ENCODE results near the gene ULK3.
A peak's percentile ranks its signal among the peaks of the same experiment; 100 is the strongest.

Gene ULK3

DNA sequence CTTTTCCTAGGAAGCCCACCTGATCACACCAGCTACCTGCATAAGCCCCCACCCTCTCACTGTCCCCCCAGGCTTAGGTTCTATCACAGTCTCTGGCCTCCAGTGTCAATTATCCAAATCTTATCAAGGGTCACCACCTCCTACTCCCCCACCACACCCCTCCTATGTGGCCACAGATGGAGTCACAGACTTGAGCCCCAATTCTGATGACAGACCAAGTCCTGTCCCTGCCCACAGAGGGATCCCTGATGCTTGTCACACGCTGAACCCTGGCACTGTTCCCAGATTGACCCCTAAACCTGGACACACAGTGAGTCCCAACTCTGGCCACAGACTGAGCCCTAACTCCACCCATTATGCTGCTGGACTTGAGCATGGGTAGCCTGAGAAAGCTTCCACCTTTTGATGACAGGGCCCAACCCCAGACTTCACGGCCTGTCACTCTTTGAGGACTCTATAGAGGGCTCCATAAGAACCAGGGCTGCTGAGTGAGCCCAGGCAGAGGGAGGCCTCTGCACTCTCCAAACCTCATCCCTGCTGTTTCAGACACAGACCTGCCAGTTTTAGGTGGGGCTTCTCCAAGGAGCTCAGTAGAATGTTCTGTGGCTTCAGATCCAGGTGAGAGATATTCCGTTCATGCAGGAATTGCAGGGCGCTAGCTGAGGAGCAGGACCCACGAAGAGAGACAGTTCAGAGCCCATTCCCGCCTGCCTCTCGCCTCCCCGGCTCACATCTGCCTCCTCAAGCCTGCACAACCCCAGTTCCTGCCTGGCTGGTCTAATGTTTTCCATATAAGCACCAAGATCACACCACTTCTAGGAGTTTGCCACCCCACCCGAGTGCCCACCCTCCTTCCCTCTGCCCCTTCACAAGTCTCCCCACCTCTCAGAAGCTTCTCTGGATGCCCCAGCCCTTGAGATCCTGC is 1.8 kb downstream of the ULK3 start:
- DNase-seq (ENCODE audit: low read depth, low spot score), result no peak

DNA sequence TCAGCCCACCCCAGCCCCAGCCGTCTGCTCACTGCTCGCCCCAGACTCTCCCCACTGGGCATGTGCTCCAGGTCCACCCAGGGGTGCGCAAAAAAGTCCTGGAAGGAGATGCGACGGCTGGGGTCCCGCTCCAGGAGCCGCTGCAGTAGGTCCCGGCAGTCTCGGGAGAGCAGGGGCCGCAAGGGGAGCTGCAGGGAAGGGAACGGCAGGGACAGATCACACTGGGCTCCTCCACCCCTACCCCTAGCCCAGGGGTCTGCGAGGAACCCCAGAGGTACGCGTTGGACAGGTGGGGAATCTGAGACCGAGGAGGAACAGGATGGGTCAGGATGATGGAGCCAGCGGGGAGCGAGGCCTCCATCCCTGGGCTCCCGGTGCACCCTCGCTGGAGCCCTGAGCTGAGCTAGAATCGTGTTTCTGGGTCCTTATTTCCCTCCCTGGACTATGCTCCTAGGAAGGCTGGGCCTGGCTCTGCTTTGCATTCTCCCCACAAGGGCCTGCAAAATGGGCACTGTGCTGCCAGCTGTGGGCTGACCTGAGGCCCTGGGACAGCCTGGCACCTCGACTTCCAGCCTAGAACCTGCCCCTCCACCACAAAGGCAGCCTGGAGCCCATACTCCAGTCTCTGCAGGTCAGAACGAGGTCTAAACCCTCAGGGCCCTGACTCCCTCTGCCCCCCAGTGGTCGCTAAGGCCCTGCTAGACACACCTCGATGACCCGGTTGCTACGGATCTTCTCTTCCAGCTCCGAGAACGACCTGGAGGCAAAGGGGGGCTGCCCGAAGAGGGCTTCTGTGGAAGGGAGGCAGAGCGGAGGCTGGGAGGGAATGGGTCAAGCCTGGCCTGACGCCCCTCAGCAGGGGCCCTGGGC is 3.2 kb downstream of the ULK3 start:
- no peak for DNase-seq (ENCODE audit: low read depth, low spot score)

DNA sequence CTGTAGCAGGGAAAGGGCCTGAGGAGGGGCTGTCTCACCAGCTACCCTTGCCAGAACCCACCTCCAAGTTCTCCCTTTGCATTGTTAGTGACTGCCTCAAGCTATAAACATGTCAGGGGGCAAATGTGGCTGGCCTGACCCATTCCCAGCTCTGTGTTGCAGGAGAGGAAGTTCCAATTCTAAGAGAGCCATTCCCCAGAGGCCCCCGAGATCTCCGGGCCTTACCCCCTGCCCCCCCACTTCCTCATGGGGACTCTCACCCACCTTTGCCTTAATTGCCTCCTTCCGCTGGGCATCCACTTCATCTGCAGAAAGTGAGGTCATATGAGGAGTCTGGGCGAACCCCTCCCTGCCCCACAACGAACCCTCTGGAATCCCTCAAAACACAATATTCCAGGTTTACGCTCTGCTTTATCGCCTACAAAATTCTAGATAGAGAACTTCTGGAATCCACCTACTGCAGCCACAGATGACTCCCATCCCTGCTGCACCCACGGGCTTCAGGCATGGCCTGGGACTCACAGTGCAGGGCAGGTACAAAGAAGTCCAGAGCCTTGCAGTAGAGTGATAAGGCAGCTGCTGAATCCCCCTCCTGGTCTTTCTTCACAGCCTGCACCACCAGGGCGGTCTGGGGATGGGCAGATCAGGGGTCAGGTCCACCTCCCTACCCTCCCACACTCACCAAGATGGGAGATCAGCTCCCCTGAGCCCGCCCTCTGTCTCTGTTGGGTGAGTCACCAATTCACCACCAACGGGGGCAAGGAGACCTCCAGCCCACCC is 4.0 kb downstream of the ULK3 start:
- DNase-seq (ENCODE audit: low read depth, low spot score), result no peak

DNA sequence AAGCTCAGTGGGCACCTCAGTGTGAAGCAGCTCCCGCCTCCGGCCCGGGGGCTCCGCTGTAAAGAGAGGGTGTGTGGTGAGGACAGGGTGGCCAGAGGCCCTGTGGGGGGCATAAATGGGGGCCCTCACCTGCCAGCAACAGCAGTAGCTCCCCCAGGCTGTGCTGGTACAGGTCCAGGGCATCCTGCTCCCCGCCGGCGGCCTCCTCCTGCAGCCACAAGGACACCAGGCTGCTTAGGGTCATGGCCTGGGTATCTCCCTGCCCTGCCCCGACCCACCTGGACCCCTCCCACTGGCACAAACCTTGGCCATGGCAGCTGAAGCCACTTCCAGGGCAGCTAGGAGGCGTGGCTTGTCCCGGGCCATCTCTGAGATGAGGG is 4.8 kb downstream of the ULK3 start:
- DNase-seq (ENCODE audit: low read depth, low spot score), result no peak

DNA sequence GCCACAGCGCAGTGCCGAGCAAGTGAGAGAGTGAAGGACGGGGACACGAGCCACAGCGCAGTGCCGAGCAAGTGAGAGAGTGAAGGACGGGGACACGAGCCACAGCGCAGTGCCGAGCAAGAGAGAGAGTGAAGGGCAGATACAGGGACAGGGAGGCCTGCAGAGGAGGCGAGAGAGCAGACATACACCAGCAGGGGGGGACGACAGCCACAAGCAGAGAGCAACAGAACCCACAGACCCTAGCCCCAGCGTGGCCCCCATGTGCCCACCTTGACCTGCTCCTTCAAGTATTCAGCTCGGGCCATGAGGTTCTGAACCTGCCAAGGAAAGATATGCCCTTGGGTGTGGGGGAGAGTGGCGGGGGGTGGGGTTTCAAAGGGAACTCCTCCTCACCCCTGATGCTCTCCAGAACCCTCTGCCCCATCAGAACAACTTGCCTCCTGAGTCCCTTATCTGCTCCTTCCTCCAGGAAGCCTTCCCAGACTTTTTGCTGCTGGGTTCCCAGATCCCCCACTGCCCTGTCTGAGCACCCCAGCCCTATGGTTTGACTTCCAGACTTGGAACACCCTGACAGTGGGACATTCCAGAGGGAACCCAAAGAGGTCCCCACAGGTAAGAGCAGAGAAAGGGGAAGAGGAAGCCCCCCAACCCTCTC is 5.3 kb downstream of the ULK3 start:
- no peak for DNase-seq (ENCODE audit: low read depth, low spot score)

DNA sequence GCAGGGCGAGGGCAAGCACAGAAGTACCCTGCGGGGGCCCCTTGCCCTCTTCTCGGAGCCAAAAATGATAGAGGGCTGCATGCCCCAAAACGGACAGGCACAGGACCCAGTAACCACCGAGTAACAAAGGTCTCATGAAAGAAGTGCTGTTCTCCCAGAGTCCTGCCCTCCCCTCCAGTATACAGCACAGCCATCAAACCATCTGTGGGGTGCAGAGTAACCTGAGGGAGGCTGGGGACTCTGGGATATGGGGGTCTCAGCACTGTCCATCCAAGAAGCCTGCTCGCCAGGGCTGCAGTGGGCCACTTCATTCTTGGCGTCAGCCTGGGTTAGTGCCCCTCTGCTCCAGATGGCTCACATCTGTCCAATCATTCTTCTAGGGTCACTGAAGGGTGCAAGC is 6.1 kb downstream of the ULK3 start:
- DNase-seq (ENCODE audit: low read depth, low spot score), result no peak

DNA sequence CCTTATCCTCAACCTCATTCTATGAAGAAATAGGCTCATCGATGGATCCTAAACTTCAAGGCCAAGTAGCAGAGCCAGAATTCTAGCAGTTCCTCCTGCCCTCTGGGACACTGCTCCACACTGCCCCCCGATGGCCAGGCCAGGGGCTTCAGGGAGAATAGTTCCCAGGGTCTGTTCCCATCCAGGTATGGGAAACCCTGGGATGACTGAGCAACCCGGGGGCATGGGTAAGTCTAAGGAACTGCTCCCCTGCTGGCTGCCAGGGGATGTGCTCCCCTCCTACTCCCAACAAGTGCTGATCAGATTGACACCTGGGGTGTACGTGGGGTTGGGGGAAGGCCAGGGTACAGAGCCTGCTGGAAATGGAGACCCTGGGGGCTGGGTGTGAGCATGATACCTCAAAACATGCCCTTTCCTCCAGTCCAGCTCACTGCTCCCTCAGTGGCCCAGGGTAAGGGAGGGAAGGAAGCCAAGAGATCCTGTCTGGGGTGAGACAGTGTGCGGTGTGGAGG is 7.6 kb downstream of the ULK3 start:
- DNase-seq (ENCODE audit: low read depth, low spot score), result peak; percentile 69

DNA sequence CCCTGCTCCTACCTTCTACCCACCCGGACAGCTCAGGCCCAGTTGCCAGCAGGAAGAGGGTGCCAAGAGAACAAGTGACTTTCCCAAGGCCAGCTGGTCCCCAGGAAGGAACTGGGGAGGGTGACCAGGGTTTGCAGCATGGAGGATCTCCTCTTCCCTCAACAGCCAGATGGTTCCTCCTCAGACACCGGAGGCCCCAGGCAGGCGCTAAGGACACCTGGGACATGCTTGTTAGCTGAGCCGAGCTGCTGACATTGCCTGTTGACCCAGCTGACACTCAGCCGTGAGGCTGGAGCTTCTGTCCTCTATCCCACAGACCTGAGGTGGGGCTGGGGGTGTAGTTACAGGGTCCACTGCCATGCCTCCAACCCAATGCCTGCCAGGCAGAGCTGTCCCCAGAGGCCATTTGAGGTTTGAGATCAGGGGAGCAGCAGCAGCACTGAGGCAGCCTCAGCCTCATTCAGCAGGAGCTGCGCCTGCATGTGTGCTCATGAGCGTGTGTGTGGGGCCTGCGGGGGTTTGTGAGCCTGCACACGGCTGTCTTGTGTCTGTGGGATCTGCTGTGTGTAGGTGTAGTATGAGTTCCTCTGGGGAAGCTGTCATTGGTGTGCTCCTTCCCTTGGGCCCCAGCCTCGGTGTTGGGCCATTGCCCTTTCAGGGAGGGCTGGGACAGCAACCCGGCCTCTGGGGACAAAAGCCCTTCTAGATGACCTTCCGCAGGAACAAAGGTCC is 9.4 kb downstream of the ULK3 start:
- DNase-seq (ENCODE audit: low read depth, low spot score), result no peak

DNA sequence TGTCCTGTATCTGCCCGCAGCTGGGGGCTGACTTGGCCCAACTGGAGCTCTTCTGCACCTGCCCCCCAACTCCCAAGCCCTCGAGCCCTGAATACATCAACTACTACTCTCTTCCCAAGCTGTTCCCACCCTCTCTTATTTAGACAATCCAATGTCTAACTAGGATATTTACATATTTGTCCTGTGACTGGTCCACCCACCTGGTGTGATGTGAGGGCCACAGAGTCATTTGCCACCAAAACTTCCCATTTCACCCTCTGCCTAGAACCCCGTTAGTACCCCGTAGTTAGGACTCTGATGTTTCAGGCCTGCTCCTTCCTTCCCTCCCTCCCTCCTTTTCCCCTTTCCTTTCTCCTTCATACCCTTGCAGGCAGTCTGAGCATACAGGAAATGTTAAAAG is 10.1 kb downstream of the ULK3 start:
- DNase-seq (ENCODE audit: low read depth, low spot score), result no peak

DNA sequence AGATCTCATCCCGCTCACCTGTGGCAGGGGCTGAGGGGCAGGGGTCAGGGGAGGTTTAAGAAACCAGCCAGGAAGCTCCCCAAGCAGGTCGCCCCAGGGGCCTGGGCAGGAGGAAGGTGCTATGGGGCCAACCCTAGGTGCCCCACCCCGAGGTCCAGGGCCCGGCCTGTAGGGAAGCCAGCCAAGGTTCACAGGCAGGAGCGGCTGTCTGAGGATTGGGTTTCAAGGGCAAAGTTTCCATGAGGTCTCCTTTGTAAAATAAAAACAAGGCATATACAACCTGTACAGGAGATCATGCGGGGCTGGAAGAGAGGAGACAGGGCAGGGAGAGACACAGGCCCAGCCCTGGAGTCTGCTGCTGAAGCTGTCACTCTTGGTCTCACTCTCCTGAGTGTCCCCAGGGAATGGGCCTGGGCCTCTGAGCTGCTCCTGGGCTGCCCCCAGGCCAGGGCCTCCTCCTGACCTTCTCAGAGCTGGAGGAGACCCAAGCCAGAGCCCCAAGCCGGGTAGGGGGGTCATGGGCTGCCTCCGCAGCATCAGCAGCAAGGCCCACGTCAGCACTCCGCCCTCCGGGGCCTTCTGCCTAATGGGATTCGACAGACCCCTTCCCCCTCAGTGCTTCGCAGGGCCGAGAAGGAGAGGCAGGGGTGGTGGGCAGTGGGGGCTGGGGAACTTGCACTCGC is 11.0 kb downstream of the ULK3 start:
- DNase-seq (ENCODE audit: low read depth, low spot score), result no peak

DNA sequence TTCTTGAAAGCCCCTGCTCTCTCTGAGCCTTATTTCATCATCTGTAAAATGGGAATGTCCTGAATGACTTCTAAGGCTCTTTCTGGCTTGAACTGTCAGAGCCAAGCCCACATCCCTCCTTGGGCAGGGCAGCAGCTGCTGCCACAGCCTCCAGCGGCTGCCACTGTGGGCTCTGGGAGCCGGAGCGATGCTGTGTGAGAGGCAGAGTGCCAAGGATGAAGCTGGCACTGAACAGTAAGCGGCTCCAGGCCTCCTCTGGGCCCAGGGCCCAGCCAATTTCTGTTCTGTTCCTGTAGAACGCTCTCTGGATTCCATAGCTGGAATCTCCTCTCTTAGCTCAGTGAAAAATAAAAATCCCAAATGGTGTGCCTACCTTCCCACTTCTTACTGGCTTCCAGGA is 12.1 kb downstream of the ULK3 start:
- peak; percentile 38 for DNase-seq (ENCODE audit: low read depth, low spot score)

DNA sequence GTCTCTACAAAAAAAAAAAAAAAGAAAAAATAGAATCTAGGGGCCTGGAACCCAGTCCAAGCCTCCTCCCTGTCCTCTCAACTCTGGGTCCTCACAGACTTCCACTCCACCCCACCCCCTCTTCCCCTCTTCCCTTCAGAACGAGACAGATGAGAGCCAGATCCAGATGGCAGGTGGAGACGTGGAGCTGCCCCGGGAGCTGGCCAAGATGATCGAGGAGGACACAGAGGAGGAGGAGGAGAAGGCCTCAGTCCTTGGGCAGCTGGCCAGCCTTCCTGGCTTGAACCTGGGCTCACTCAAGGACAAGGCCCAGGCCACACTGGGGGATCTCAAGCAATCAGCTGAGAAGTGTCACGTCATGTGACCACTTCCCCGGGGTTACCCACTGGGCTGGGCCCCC is 13.0 kb downstream of the ULK3 start:
- DNase-seq (ENCODE audit: low read depth, low spot score), result no peak

DNA sequence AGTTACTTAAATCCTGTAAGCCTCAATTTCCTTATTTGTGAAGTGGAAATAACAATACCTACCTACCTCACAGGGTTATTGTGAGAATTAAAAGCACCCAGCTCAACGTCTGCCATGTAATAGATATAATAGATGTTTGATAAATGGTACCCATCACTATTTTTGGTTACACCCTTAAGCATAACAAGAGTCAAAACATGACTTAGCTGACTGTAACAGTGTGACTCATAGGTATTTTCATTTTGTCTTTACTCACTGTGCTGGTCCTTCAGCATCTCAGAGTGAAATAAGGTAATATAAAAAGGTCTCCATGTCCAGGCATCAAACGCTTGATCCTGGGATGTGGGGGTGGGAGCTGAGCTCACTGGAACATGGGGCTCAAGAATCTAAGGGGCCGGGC is 13.5 kb downstream of the ULK3 start:
- DNase-seq (ENCODE audit: low read depth, low spot score), result no peak

DNA sequence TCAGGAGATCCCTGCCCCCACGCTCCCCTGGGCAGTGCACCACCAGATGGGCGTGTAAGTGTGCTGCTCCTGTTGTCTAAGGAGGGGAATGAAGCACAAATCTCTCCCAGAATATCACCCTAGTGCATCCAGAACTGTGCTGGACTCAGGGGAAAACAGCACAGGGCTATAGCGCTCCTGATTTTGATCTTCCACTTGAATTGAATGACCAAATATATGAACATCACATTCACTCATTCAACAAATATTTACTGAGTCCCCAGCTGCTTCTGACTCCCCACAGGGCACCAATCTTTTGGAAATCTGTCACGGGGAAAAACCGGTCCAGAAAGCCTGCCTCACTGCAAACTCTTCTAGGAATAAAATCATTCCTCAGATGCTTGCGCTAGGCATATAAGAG is 14.1 kb downstream of the ULK3 start:
- DNase-seq (ENCODE audit: low read depth, low spot score), result no peak

DNA sequence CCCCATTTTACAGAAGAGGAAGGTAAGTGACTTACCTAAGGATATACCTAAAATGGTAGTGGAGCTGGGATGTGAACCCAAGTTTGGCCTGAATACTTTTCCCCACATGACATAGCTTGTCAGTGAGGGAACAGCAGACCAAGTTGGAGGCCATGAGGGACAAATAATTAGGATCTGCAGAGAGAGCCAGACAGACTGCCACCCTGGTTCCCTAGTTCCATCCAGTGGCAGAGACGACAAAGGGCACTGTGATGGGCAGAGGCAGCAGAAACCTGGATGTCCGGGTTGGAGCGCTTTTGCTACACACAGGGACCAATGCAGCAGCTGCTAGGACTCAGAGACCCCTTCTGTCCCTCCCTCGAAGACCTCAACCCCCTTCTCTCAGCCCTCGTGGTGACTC is 15.3 kb downstream of the ULK3 start:
- no peak for DNase-seq (ENCODE audit: low read depth, low spot score)

DNA sequence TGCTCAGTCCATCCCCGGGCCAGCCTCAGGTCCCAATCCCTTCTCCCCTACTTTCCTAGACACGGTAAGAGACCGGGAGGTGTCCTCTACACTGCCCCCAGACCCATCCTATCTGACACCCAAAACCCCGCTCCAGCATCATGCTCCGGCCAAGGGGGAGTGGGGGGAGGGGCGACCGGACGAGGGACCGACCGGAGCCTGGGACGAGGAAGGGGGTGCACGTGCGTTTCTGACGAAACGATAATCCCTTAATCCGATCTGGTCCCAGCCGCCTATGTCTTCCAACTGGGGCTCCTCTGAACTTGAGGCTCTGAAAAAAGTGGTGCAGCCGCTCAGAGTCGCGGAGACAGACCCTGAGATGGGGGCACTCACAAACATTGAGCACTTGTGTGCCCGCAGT is 16.0 kb downstream of the ULK3 start:
- DNase-seq (ENCODE audit: low read depth, low spot score), result no peak

DNA sequence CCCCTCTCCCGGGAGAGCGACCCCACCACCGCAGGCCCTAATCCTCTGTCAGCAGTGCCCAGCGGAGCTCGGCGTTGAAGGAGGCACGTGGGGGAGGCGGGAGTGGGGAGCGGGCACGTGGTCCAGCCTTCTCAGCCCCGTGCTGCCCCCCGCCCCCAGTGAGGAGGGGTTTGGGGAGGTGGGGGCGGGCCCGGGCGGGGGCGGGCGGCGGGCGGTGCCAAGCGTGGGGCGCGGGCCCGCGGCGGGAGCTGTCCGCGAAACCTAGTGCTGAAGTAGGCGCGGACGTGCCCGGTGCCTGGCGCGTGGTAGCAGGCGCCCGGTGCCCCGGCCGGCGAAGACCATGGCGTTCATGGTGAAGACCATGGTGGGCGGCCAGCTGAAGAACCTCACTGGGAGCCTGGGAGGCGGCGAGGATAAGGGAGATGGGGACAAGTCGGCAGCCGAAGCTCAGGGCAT is 16.6 kb downstream of the ULK3 start, which contains the start of gene CPLX3:
CPLX3 (plus strand) TSS at position 264 of the 456 bp plus-strand sequence; CDS start at position 341, 77 bp downstream.
- DNase-seq (ENCODE audit: low read depth, low spot score), result peak; percentile 59

DNA sequence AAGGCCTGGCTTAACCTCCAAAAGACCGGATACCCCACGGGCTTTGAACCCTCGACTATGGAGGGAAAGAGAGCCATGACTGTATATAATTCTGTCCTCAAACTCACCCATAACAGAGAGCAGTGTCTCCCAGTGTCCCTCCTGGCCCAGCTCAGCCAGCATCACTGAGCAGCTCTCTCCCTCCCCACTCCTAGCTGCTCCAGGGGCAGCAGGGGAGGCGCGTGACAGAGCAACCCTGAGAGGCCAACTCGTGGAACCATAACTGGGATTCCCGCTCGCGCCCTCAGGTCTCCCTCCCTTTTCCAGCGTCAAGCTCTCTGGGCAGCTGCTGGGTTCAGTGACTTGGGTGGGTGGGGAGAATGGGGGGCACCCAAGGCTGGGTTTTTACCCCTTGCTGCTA is 17.1 kb downstream of the ULK3 start:
- DNase-seq (ENCODE audit: low read depth, low spot score), result no peak

DNA sequence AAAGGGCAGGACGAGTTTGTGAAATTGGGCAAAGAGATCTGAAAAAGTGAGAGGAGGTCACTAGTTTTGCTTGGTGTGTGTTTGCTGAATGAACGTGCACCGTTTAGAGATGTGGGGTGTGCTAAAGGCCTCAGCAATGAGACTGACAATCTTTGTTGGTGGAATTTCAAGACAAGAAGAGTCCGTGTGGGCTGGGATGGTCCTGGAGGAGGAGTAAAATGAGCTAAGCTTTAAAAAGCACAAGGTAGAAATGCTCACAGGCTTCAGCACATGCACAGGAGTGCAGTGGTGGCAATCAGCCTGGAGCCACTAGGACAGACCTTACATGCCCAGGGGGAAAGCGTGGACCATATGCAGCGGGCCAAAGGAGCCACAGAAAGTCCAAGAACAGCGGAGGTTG is 18.0 kb downstream of the ULK3 start:
- DNase-seq (ENCODE audit: low read depth, low spot score), result no peak

DNA sequence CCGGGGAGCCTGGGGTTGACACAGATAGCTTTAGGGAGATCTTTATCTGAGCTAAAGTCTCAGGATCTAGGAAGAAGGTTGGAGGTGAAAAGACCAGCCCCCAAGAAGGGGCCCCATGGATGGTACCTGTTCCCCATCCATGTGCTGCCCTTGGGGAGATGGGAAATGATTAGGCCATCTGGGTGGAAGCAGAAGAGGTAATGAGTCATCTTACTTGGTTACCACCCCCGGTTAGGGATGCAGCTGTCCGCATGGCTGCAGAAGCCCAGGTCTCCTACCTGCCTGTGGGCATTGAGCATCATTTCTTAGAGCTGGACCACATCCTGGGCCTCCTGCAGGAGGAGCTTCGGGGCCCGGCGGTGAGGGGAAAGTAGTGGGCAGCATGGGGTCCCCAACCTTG is 19.6 kb downstream of the ULK3 start:
- no peak for DNase-seq (ENCODE audit: low read depth, low spot score)
